Kidney (tissue), 14 donors: ENCODE measurements around the gene SOBP. TPM values are rescaled to one million over a fixed set of nuclear protein-coding genes. Genes with fewer than 3 reads are reported as not detected.
"Not testable (repeated sequence)": the region's sequence is repeated elsewhere in the genome, so short reads cannot be mapped to it uniquely, and the experiment has no call there.

Source experiments
- DNase-seq, 5 donors: peaks; one replicate each; pipeline ENCODE4 v3.0.0-alpha.2; 2013 to 2020
- FAIRE-seq: peaks from 2 replicates; lab custom pipeline; 2012; peaks lifted over from hg19 to GRCh38; lab: Jason Lieb, UNC
- H3K27ac ChIP-seq, 2 donors: one replicate each; pipeline ENCODE4 v1.7.0; 2013; ENCODE audit warnings: low read depth in 2 of 2, low read length in 2 of 2, inconsistent platforms in 1 of 2
- H3K27me3 ChIP-seq: one replicate; pipeline ENCODE4 v1.7.1; 2013; ENCODE audit warnings: low read length, inconsistent platforms; ENCODE audit not compliant: control insufficient read depth, insufficient read depth
- H3K36me3 ChIP-seq, 3 donors: one replicate each; pipeline versions ENCODE4 v1.7.0 to v1.7.1; 2013; ENCODE audit warnings: low read length in 3 of 3, control low read depth in 1 of 3, inconsistent platforms in 1 of 3; ENCODE audit not compliant: insufficient read depth in 3 of 3, control insufficient read depth in 2 of 3
- H3K4me1 ChIP-seq, 3 donors: one replicate each; pipeline versions ENCODE4 v1.7.0 to v1.7.1; 2013; ENCODE audit warnings: low read length in 3 of 3, inconsistent platforms in 1 of 3, low read depth in 1 of 3; ENCODE audit not compliant: control insufficient read depth in 2 of 3, insufficient read depth in 2 of 3
- H3K4me3 ChIP-seq, 3 donors: one replicate each; pipeline versions ENCODE4 v1.7.0 to v1.8.1; 2013; ENCODE audit warnings: low read length in 3 of 3, control low read depth in 1 of 3, inconsistent platforms in 1 of 3
- H3K9ac ChIP-seq, 3 donors: one replicate each; pipeline versions ENCODE4 v1.7.0 to v1.7.1; 2013; ENCODE audit warnings: low read length in 3 of 3, control low read depth in 1 of 3, inconsistent platforms in 1 of 3
- H3K9me3 ChIP-seq, 3 donors: one replicate each; pipeline versions ENCODE4 v1.7.0 to v1.7.1; 2013; ENCODE audit warnings: low read length in 3 of 3, control low read depth in 1 of 3, inconsistent platforms in 1 of 3; ENCODE audit not compliant: control insufficient read depth in 2 of 3, insufficient read depth in 1 of 3
- intact Hi-C: fragments of 100-400 bp; cut with DNase I; formaldehyde crosslinking; loops from one replicate; pipeline ENCODE4 v1.11.1; 2022
- polyA plus RNA-seq: library from polyadenylated mRNA; stranded (reverse); fragments of 350-450 nt; fragmentation: Illumina TruSeq; extraction: RNeasy Lipid Tissue Mini Kit (QIAGEN cat#74804); gene quantifications from one replicate; pipeline ENCODE4 v1.2.3, GENCODE V29; 2014; ENCODE audit warnings: low read depth, low replicate concordance; ENCODE audit not compliant: insufficient read depth
- total RNA-seq: library from RNA; stranded (reverse); fragmentation: NEBNext Ultra II Directional; extraction: Animal tissue kit (Norgen Biotek cat#: 25700); gene quantifications from one replicate; pipeline ENCODE4 v1.2.1, GENCODE V29; 2021
- TF ChIP-seq, protein P1 (sequence below): IDR thresholded peaks from 3 replicates; pipeline ENCODE4 v1.5.1; 2012; ENCODE audit warnings: mild to moderate bottlenecking, moderate library complexity, borderline replicate concordance; ENCODE audit not compliant: insufficient read depth; ENCODE audit errors: extremely low read depth
- donor health status: control.
- donor health status: control.
- donor health status: control.
- donor health status: control.
- donor health status: control.
- donor health status: DM: yes; HTN: yes; CAD: no.
- donor health status: Normal renal cell carcinoma (clear cell type).

The SOBP gene
- total and polyA plus RNA-seq, 2 donors from 2014 or later = 5.4 to 9.5 TPM

DNA sequence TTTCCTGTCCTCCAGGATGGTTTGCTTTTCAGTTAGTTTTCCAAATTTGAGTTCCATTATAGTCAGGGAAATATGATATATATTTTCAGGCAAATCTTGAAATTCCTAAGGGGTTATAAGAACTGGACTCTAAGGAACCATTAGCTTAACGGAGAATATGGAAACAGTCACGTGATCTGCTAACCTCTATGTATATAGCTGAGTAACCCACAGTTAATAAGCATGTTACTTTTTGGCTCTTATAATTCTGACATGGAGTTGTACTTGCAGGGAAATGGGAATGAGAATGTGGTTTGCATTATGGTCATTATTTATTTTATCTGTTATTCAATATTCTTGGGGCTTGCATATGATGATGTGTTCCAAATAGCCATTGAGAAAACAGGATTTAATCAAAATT is 23.3 kb downstream of the SOBP start:
- no peak overlapping the region for H3K9ac ChIP-seq
- DNase-seq (no peak), FAIRE-seq (no peak)
- no peak overlapping the region for H3K4me3 ChIP-seq
- H3K27ac ChIP-seq = no peak overlapping the region
- TF ChIP-seq, protein P1, sequence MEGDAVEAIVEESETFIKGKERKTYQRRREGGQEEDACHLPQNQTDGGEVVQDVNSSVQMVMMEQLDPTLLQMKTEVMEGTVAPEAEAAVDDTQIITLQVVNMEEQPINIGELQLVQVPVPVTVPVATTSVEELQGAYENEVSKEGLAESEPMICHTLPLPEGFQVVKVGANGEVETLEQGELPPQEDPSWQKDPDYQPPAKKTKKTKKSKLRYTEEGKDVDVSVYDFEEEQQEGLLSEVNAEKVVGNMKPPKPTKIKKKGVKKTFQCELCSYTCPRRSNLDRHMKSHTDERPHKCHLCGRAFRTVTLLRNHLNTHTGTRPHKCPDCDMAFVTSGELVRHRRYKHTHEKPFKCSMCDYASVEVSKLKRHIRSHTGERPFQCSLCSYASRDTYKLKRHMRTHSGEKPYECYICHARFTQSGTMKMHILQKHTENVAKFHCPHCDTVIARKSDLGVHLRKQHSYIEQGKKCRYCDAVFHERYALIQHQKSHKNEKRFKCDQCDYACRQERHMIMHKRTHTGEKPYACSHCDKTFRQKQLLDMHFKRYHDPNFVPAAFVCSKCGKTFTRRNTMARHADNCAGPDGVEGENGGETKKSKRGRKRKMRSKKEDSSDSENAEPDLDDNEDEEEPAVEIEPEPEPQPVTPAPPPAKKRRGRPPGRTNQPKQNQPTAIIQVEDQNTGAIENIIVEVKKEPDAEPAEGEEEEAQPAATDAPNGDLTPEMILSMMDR = no peak
- intact Hi-C loops = no loop called here
- no peaks in the 10 kb centered on the region for H3K27me3 ChIP-seq
- peaks cover 0 to 2% (median 0%) of the 10 kb centered on the region in 3 donors for H3K36me3 ChIP-seq
- no peaks in the 10 kb centered on the region for H3K9me3 ChIP-seq
- H3K4me1 ChIP-seq = no peaks in the 10 kb centered on the region

DNA sequence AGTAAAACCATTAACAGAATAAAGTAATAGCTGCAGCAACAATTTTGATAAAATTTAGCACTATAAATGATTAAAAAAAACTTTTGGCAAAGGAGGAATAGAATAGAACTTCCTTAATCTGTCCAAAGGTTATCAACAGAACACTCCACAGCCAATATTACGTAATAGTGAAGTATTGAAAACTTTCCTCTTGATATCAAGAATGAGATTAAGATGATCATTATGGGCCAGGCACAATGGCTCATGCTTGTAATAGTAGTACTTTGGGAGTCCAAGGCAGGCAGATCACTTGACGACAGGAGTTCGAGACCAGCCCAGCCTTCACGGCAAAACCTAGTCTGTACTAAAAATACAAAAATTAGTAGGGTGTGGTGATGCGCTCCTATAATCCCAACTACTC is 26.0 kb downstream of the SOBP start:
- no peak overlapping the region for H3K9ac ChIP-seq
- no peaks in the 10 kb centered on the region for H3K4me1 ChIP-seq
- no peak for FAIRE-seq
- no peaks in the 10 kb centered on the region for H3K27me3 ChIP-seq
- no peaks in the 10 kb centered on the region for H3K9me3 ChIP-seq
- TF ChIP-seq, protein P1 = no peak
- H3K27ac ChIP-seq = no peak overlapping the region
- DNase-seq = no peak
- intact Hi-C loops = no loop called here
- H3K36me3 ChIP-seq = peaks cover 0 to 2% (median 0%) of the 10 kb centered on the region in 3 donors
- H3K4me3 ChIP-seq = no peak overlapping the region

DNA sequence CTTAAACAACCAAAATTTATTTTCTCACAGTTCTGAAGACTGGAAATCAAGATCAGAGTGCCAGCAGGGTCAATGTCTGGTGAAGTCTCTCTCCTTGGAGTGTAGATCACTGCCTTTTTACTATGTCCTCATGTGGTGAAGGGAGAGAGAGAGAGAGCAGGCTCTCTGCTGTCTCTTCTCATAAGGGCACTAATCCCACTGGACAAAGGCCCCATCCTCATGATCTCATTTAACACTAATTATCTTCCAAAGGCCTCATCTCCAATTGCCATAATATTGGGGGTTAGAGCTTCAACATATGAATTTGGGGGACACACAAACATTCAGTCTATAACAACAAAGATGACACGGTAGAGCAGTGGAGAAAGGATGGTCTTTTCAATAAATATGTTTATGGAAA is 27.4 kb downstream of the SOBP start:
- intact Hi-C loops = no loop called here
- H3K4me3 ChIP-seq = no peak overlapping the region
- no peaks in the 10 kb centered on the region for H3K27me3 ChIP-seq
- DNase-seq (no peak), FAIRE-seq (no peak)
- H3K9ac ChIP-seq = no peak overlapping the region
- TF ChIP-seq, protein P1 = no peak
- H3K4me1 ChIP-seq = no peaks in the 10 kb centered on the region
- no peak overlapping the region for H3K27ac ChIP-seq
- H3K36me3 ChIP-seq = peaks cover 0 to 2% (median 0%) of the 10 kb centered on the region in 3 donors
- no peaks in the 10 kb centered on the region for H3K9me3 ChIP-seq

DNA sequence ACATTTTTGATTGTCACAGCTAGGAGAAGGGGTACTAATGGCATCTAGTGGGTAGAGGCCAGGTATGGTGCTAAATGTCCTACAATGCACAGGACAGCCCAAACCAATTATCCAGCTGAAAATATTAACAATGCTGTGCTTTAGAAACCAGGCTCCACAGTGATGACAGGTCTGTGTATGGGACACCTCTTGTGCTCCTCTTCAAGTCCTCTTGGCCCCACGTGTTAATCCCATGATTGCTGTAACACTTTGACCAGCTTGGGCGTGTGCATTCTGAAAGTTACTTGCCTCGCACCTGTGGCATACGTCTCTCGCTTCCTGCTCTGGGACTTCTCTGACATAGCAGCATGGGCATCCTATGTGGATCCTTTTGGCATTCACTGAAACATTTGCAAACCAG is 29.3 kb downstream of the SOBP start:
- H3K4me3 ChIP-seq, H3K4me1 ChIP-seq, H3K27ac ChIP-seq, intact Hi-C loops, H3K9ac ChIP-seq, H3K9me3 ChIP-seq, FAIRE-seq, H3K36me3 ChIP-seq, DNase-seq, H3K27me3 ChIP-seq: not testable (repeated sequence)

DNA sequence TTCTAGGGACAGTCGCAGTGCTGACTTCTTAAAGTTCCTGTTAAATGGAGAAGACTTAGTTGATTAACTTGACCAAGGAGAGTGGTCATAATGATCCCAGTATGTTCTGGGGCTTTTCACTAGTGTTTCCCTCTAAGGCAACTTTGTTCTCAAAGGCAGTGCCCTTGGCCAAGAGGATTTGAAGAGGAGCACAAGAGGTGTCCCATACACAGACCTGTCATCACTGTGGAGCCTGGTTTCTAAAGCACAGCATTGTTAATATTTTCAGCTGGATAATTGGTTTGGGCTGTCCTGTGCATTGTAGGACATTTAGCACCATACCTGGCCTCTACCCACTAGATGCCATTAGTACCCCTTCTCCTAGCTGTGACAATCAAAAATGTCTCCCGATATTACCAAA is 30.8 kb downstream of the SOBP start:
- H3K9me3 ChIP-seq, FAIRE-seq, H3K27me3 ChIP-seq, H3K9ac ChIP-seq, intact Hi-C loops, H3K27ac ChIP-seq, H3K4me3 ChIP-seq, H3K4me1 ChIP-seq, DNase-seq, H3K36me3 ChIP-seq: not testable (repeated sequence)
